ENCODE results near the gene NUP37.
A peak's percentile ranks its signal among the peaks of the same experiment; 100 is the strongest.
"Not testable (repeated sequence)": the region's sequence is repeated elsewhere in the genome, so short reads cannot be mapped to it uniquely, and the experiment has no call there.

Gene NUP37, protein sequence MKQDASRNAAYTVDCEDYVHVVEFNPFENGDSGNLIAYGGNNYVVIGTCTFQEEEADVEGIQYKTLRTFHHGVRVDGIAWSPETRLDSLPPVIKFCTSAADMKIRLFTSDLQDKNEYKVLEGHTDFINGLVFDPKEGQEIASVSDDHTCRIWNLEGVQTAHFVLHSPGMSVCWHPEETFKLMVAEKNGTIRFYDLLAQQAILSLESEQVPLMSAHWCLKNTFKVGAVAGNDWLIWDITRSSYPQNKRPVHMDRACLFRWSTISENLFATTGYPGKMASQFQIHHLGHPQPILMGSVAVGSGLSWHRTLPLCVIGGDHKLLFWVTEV

DNA sequence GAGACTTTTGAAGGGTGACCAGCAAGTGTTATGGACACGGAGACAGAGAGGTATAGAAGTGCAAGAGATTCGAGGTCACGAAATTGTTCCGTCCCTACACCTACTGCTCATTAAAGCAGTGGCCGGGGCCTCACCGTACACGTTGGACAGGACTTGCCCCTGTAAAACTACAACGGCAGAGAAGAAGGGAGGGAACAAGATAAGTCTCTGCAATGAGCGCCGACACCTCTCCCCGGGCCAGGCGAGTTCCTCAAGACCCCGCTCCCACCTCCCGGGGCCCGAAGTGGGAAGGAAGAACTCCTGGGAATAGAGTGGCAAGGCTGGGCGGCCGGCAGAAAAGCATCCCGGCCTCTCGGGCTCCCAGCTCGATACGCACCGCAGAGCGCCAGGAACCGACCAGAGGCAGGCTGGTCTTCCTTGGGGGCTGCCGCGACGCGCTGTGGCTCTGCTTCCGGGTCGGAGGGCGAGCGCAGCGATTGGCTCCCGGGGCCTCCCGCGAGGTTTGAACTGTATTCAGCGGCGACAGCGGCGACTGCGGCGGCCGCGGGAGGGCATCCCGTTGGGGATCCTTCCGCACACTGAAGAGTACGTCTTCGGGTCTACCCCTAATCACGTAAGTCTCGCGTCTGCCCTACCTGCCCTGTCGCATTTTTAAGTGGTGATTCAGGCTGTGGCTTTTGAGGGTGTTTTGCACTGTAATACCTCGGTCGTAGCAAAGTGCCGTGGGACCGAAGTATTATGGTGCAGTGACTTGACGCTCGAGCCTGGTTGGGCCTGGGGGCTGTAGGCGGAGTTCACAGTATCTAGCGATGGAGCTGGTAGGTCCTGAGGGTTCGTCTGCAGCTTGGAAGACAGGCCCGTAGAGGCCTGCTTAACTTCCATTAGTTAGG lies at the start of gene NUP37, which contains the start of gene PARPBP:
NUP37 (minus strand) TSS at position 441 of the 890 bp plus-strand sequence. CDS start 1,596 bp downstream, outside the sequence.
PARPBP (plus strand) TSS at position 510 of the 890 bp plus-strand sequence. CDS start 3,706 bp downstream, outside the sequence.
- DNase-seq = peak; percentile 81 to 85 (median 82)

- DNase-seq = no peak
These were observed 48.1 kb upstream of the NUP37 start for GRCh38 chr12:102167821-102168604.

DNA sequence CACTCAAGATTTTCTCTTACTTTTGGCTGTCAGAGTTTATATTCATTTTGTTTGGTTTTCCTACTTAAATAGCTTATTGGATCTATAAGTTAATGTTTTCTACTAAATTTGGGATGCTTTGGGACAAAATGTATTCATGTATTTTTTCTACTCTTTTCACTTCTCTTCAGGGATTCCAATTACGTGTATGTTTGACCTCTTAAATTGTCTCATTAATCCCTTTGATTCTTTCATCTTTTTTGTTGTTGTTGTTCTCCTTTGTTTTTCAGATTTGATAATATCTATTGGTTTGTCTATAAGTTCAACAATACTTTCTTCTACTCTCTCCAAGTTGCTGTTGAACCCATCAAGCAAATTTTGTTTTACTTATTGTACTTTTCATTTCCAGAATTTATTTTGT lies 43.5 kb upstream of the NUP37 start:
- no peak for DNase-seq

GRCh38 chr12:102155206-102155605 lies 35.3 kb upstream of the NUP37 start:
- not testable (repeated sequence) for DNase-seq

GRCh38 chr12:102147062-102147587 lies 27.2 kb upstream of the NUP37 start:
- DNase-seq = not testable (repeated sequence)

DNA sequence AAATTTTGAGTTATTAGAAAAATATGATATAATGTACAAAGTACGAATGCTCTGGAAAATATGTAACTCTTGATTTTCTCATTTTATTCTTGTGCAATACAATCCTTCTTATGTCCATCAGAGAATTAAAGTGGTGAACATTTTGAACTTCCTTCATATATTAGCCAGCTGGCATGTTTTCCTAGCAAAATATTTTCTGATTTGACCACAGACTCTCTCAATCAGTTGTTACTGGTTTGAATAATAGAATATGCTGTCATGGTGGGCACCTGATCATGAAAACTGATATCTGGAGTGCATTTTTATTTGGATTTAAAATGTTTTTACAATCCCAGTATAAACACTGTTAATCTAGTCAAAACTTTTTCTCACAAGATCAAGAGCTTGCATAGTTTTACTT lies 24.3 kb upstream of the NUP37 start:
- no peak for DNase-seq

DNA sequence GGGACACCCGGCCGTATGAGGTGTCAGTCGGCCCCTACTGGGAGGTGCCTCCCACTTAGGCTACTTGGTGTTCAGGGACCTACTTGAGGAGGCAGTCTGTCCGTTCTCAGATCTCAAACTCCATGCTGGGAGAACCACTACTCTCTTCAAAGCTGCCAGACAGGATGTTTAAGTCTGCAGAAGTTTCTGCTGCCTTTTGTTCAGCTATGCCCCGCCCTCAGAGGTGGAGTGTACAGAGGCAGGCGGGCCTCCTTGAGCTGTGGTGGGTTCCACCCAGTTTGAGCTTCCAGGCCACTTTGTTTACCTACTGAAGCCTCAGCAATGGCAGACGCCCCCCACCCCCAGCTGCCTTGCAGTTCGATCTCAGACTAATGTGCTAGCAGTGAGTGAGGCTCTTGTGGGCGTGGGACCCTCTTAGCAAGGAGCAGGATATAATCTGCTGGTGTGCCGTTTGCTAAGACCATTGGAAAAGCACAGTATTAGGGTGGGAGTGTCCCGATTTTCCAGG lies 23.0 kb upstream of the NUP37 start:
- DNase-seq = not testable (repeated sequence)

DNA sequence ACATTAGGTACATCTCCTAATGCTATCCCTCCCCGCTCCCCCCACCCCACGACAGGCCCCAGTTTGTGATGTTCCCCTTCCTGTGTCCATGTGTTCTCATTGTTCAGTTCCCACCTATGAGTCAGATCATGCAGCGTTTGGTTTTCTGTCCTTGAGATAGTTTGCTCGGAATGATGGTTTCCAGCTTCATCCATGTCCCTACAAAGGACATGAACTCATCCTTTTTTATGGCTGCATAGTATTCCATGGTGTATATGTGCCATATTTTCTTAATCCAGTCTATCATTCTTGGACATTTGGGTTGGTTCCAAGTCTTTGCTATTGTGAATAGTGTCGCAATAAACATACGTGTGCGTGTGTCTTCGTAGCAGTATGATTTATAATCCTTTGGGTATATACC lies 17.7 kb upstream of the NUP37 start:
- not testable (repeated sequence) for DNase-seq

- DNase-seq = not testable (repeated sequence)
These were observed 11.5 kb upstream of the NUP37 start for GRCh38 chr12:102131442-102131841.

GRCh38 chr12:102130720-102131119 lies 10.8 kb upstream of the NUP37 start:
- not testable (repeated sequence) for DNase-seq

- not testable (repeated sequence) for DNase-seq
These were observed 1.4 kb upstream of the NUP37 start for GRCh38 chr12:102121328-102121727.

- DNase-seq = no peak
These were observed 972 bp upstream of the NUP37 start for GRCh38 chr12:102120886-102121285.

DNA sequence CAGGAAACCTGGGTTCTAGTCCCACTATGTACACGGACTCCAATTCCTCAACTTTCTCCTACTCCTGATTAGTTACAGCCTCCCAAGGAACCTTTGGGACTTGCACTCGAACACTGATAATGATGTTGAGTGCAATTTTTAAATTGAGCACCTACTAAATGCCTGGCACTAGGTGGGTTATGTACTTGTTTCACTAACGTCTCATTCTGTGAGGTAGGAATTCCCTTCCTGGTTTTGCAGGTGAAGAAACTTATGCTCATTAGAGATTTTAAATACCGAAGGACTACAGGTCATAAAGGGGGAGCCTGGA lies 605 bp upstream of the NUP37 start:
- DNase-seq = no peak

DNA sequence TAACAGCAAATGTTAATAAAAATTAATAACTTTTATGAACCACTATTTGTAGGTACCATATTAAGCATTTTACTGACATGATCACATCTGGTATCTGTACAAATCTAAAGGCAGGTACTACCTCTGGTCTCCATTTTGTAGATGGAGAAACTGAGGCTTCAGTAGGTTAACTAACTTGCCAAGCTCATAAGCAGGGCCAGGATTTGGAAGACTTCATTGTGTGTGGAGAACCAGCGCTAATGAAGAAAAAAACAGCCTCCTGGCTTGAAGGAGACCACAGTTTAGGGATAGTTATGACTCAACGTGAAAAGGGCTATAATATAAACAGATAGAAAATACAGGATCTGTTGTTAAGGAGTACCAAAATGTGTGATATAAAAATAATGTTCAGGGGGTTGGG lies 1.0 kb downstream of the NUP37 start:
- no peak for DNase-seq

DNA sequence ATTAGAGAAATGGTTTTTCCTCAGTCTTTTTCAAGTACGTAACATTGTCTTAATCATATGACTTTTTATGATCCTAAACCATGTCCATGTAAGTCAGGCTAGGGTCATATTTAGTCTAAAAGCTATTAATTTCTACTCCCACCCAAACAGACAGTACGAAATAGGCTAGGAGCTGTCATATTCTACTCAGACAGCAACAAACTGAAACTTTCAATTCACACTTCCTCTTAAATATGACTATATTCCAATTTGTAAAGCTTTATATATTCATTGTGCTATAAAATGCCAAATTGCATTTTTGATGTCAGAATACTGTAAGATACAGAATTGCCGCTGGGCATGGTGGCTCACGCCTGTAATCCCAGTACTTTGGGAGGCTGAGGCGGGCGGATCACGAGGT lies 3.5 kb downstream of the NUP37 start:
- no peak for DNase-seq

- DNase-seq = no peak
These were observed 5.7 kb downstream of the NUP37 start for GRCh38 chr12:102114212-102114611.

- no peak for DNase-seq
These were observed 9.1 kb downstream of the NUP37 start for GRCh38 chr12:102110782-102111181.

DNA sequence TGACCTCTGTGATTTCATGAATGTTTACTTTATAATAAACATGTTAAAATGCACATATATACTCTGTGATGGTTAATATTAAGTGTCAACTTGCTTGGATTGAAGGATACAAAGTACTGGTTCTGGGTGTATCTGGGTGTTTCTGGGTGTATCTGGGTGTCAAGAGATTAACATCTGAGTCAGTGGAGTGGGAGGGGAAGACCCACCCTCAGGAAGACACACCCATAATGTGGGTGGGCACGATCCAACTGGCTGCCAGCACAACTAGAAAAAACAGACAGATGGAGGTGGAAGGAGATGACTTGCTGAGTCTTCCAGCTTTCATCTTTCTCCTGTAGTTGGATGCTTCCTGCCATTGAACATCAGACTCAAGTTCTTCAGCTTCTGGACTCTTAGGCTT lies 11.9 kb downstream of the NUP37 start:
- no peak for DNase-seq

DNA sequence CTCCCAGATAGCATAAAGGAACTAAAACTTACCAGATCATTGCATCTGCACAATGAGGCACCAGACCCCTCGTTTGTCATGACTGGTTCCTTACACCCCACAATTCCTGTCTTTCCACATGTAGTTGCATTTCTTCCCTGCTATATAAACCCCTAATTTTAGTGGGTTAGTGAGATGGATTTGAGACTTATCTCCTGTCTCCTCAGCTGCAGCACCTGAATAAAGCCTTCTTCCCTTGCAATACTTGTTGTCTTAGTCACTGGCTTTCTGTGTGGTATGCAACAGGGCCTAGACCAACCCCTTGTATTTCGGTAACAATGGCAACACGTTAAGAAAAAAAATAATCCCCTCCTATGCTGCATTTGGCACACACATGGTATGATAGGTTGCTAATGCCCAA lies 13.0 kb downstream of the NUP37 start:
- DNase-seq = no peak

DNA sequence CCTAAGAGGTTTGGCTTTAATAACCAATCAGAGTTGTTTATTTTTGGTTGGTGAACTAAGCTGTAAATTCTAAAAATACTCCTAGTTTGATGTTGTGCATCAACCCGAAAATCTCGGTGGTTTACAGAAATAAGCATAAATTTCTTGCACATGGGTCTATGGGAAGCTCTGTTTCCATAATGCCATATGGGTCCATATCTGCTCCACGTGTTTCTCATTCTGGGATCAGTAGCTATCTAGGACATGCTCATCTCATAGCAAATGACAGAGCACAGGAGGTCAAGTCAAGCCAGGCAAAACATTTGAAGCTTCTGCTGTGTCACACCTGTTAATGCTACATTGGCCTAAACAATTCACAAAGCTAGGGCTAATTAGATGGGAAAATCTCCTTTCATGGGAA lies 23.1 kb downstream of the NUP37 start:
- DNase-seq = no peak

- no peak for DNase-seq
These were observed 24.1 kb downstream of the NUP37 start for GRCh38 chr12:102095677-102096263.

DNA sequence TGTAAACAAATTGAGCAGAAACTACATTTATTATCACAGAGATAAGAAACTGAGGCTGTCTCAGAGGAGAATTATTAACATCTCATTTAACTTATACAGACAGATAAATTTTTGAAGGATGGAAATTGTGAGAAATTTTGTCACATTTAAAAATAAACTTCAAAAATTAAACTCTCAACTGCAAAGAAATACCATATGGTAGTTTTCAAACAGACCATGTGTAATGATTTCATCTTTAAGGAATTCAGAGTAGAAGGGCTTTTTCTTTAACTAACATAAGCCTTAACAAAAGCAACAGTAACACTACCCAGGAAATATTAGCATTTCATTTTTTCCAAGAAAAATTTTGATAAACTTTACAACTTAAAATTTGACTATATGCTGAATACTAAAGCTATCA lies 26.6 kb downstream of the NUP37 start:
- DNase-seq = no peak
